Measurements from ENCODE around the gene ARPP21.

ARPP21 gene

GRCh38 chr3:35675621-35676020 lies 36.3 kb downstream of the ARPP21 start:
- DNase-seq (ENCODE audit: low spot score), result no peak
- FAIRE-seq, result no peak

GRCh38 chr3:35677797-35678196 lies 38.5 kb downstream of the ARPP21 start:
- DNase-seq (ENCODE audit: low spot score), result no peak

GRCh38 chr3:35678643-35679161 lies 39.4 kb downstream of the ARPP21 start:
- no peak for FAIRE-seq
- DNase-seq (ENCODE audit: low spot score), result no peak

More at GRCh38 chr3:35677797-35678196, 38.5 kb downstream of the ARPP21 start:
- no peak for FAIRE-seq

GRCh38 chr3:35679409-35680080 lies 40.2 kb downstream of the ARPP21 start:
- DNase-seq (ENCODE audit: low spot score) (no peak), FAIRE-seq (no peak)

- DNase-seq (ENCODE audit: low spot score) (no peak), FAIRE-seq (no peak)
Observed at GRCh38 chr3:35680866-35681650, 41.7 kb downstream of the ARPP21 start.

GRCh38 chr3:35685153-35685552 lies 45.8 kb downstream of the ARPP21 start:
- FAIRE-seq (no peak), DNase-seq (ENCODE audit: low spot score) (no peak)

- FAIRE-seq (no peak), DNase-seq (ENCODE audit: low spot score) (no peak)
Observed at GRCh38 chr3:35688826-35689225, 49.5 kb downstream of the ARPP21 start.

GRCh38 chr3:35690271-35690670 lies 50.9 kb downstream of the ARPP21 start:
- FAIRE-seq (no peak), DNase-seq (ENCODE audit: low spot score) (no peak)

GRCh38 chr3:35705904-35706303 lies 66.6 kb downstream of the ARPP21 start:
- DNase-seq (ENCODE audit: low spot score) (no peak), FAIRE-seq (no peak)

- no peak for FAIRE-seq
- no peak for DNase-seq (ENCODE audit: low spot score)
Observed at GRCh38 chr3:35707904-35708303, 68.6 kb downstream of the ARPP21 start.

GRCh38 chr3:35708394-35709271 lies 69.3 kb downstream of the ARPP21 start:
- no peak for FAIRE-seq

GRCh38 chr3:35709691-35710090 lies 70.4 kb downstream of the ARPP21 start:
- FAIRE-seq, result no peak

More at GRCh38 chr3:35708394-35709271, 69.3 kb downstream of the ARPP21 start:
- DNase-seq (ENCODE audit: low spot score), result no peak

GRCh38 chr3:35710554-35710953 lies 71.2 kb downstream of the ARPP21 start:
- DNase-seq (ENCODE audit: low spot score), result no peak
- no peak for FAIRE-seq

More at GRCh38 chr3:35709691-35710090, 70.4 kb downstream of the ARPP21 start:
- DNase-seq (ENCODE audit: low spot score), result no peak

- FAIRE-seq, result no peak
- no peak for DNase-seq (ENCODE audit: low spot score)
Observed at GRCh38 chr3:35718921-35719320, 79.6 kb downstream of the ARPP21 start.

- FAIRE-seq (no peak), DNase-seq (ENCODE audit: low spot score) (no peak)
Observed at GRCh38 chr3:35721628-35722027, 82.3 kb downstream of the ARPP21 start.

- no peak for DNase-seq (ENCODE audit: low spot score)
- FAIRE-seq, result no peak
Observed at GRCh38 chr3:35722902-35723301, 83.6 kb downstream of the ARPP21 start.

- FAIRE-seq, result no peak
- no peak for DNase-seq (ENCODE audit: low spot score)
Observed at GRCh38 chr3:35723480-35724097, 84.3 kb downstream of the ARPP21 start.

- FAIRE-seq (no peak), DNase-seq (ENCODE audit: low spot score) (no peak)
Observed at GRCh38 chr3:35724106-35724505, 84.8 kb downstream of the ARPP21 start.

- no peak for FAIRE-seq
- no peak for DNase-seq (ENCODE audit: low spot score)
Observed at GRCh38 chr3:35727179-35727578, 87.9 kb downstream of the ARPP21 start.

- FAIRE-seq (no peak), DNase-seq (ENCODE audit: low spot score) (no peak)
Observed at GRCh38 chr3:35733341-35733740, 94.0 kb downstream of the ARPP21 start.

- no peak for FAIRE-seq
Observed at GRCh38 chr3:35733864-35734263, 94.5 kb downstream of the ARPP21 start.

More at GRCh38 chr3:35733864-35734263, 94.5 kb downstream of the ARPP21 start:
- no peak for DNase-seq (ENCODE audit: low spot score)
